ENCODE results near the gene HOXA3.

DNA sequence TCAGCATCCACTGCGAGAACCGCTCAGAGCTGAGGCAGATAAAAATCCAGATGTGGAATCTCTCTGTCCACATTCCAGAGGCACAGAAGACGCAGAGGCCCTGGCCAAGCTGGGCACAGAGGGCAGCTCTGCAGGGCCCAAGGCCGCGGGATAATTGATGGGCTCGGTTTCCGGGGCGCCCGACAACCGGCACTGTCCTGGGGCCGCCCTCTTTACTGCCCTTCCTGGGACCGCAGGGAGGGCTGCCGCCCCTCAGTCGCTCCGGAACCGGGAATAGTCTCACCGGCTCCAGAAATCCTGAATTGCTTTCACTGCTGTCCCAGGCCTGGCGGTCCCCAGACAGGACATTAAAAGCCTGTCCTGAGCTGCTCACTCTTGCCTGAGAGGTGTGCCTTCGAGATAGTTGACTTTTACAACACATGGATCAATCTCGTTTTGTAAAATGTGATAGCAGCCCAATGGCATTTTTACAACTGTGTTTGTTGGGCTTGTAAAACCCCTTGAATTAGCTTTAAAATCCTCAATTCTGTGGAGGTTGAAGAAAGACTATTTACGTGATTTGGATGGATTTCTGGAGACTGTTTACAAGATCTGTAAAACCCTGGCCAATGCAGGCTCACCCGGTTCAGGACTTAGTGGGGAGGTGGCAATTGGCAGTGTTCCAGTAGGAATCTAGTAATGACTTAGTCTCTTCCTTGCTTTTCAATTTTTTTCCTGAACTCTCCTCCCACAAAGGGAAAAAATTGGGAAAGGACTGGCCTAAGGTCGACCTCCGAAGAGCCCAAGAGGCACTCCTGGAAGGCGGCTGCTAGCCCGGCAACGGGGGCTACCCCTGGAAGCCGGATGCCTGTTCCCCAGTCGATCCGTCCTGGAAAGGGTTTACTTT, 3.4 kb downstream of the HOXA3 start:
- TF ChIP-seq ETV6 (CRISPR knock-in tag; IDR thresholded peaks at IDR 0.05) (no peak), FOXJ3 (CRISPR knock-in tag; IDR thresholded peaks at IDR 0.05; ENCODE audit: borderline replicate concordance) (no peak), NFE2L1 (CRISPR knock-in tag; IDR thresholded peaks at IDR 0.05) (no peak), NR2C2 (CRISPR knock-in tag; IDR thresholded peaks at IDR 0.05) (no peak)
- TF ChIP-seq, protein P1, sequence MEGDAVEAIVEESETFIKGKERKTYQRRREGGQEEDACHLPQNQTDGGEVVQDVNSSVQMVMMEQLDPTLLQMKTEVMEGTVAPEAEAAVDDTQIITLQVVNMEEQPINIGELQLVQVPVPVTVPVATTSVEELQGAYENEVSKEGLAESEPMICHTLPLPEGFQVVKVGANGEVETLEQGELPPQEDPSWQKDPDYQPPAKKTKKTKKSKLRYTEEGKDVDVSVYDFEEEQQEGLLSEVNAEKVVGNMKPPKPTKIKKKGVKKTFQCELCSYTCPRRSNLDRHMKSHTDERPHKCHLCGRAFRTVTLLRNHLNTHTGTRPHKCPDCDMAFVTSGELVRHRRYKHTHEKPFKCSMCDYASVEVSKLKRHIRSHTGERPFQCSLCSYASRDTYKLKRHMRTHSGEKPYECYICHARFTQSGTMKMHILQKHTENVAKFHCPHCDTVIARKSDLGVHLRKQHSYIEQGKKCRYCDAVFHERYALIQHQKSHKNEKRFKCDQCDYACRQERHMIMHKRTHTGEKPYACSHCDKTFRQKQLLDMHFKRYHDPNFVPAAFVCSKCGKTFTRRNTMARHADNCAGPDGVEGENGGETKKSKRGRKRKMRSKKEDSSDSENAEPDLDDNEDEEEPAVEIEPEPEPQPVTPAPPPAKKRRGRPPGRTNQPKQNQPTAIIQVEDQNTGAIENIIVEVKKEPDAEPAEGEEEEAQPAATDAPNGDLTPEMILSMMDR (IDR thresholded peaks at IDR 0.05) = no peak
- TF ChIP-seq, protein P2, sequence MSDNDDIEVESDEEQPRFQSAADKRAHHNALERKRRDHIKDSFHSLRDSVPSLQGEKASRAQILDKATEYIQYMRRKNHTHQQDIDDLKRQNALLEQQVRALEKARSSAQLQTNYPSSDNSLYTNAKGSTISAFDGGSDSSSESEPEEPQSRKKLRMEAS (CRISPR knock-in tag; IDR thresholded peaks at IDR 0.05) = no peak
- TF ChIP-seq, protein P3, sequence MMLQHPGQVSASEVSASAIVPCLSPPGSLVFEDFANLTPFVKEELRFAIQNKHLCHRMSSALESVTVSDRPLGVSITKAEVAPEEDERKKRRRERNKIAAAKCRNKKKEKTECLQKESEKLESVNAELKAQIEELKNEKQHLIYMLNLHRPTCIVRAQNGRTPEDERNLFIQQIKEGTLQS (CRISPR knock-in tag; conservative IDR thresholded peaks at IDR 0.05) = no peak

Data from WTC11 (cell line).